Sigmoid colon (tissue), 7 donors: ENCODE data around the gene DCAF8L1. TPM values are rescaled to one million over a fixed set of nuclear protein-coding genes. Genes with fewer than 3 reads are reported as not detected.
"Not testable (repeated sequence)": the region's sequence is repeated elsewhere in the genome, so short reads cannot be mapped to it uniquely, and the experiment has no call there.

Experiments
- DNase-seq: peaks from one replicate; pipeline ENCODE4 v3.0.0-alpha.2; 2019
- H3K27ac ChIP-seq, 4 donors: fragments of 200-600 bp; sonication (generic); one replicate each; pipeline ENCODE4 v1.5.1; 2016 to 2019; ENCODE audit warnings: mild to moderate bottlenecking in 1 of 4
- H3K27me3 ChIP-seq, 3 donors: fragments of 200-600 bp; sonication (generic); one replicate each; pipeline ENCODE4 v1.5.1; 2019; ENCODE audit warnings: mild to moderate bottlenecking in 1 of 3
- H3K36me3 ChIP-seq, 4 donors: fragments of 200-600 bp; sonication (generic); one replicate each; pipeline ENCODE4 v1.5.1; 2016 to 2019
- H3K4me1 ChIP-seq, 4 donors: fragments of 200-600 bp; sonication (generic); one replicate each; pipeline ENCODE4 v1.5.1; 2017 to 2019
- H3K4me3 ChIP-seq, 4 donors: fragments of 200-600 bp; sonication (generic); one replicate each; pipeline ENCODE4 v1.5.1; 2017 to 2019; ENCODE audit warnings: mild to moderate bottlenecking in 2 of 4, moderate library complexity in 1 of 4
- H3K9me3 ChIP-seq, 4 donors: fragments of 200-600 bp in 3 of 4; sonication (generic) in 3 of 4; one replicate each; pipeline versions ENCODE4 v1.5.1 to v1.6.1; 2013 to 2019
- EP300 ChIP-seq, 4 donors: sonication (generic); formaldehyde crosslinking; IDR thresholded peaks; one replicate each; pipeline ENCODE4 v1.6.1; 2017; ENCODE audit warnings: antibody characterized with exemption in 4 of 4
- POLR2A ChIP-seq, 2 donors: fragments of 450-650 bp; IDR thresholded peaks; one replicate each; pipeline ENCODE4 v1.6.1; 2016; ENCODE audit warnings: antibody characterized with exemption in 2 of 2, mild to moderate bottlenecking in 2 of 2, moderate library complexity in 2 of 2
- POLR2AphosphoS5 ChIP-seq, 4 donors: sonication (generic); formaldehyde crosslinking; IDR thresholded peaks; one replicate each; pipeline ENCODE4 v1.6.1; 2017; ENCODE audit warnings: antibody characterized with exemption in 4 of 4
- WGBS, 2 donors: extraction: QIAGEN DNeasy Blood & Tissue Kit; methylation state at CpG; one replicate each; pipeline ENCODE4 v1.1.7; 2013; 5-methylcytosine and 5-hydroxymethylcytosine counted together
- intact Hi-C: fragments of 100-400 bp; cut with DNase I; formaldehyde crosslinking; loops from one replicate; pipeline ENCODE4 v1.15.1; 2023
- polyA plus RNA-seq, 3 donors: library from polyadenylated mRNA; stranded (reverse); fragments of 200-250 nt; gene quantifications; one replicate each; pipeline ENCODE4 v1.2.3, GENCODE V29; 2013
- total RNA-seq, 4 donors: library from RNA; depleted of rRNA; stranded (reverse); fragments of >200 nt; gene quantifications; one replicate each; pipeline ENCODE4 v1.1.0, GENCODE V29; 2016
- TF ChIP-seq, protein P1 (sequence below), 4 experiments: fragments of 450-650 bp in 3 of 4; fragments of 200-600 bp in 1 of 4; IDR thresholded peaks; one replicate each; pipeline ENCODE4 v1.5.1; 2016 to 2019; ENCODE audit warnings: antibody characterized with exemption in 4 of 4, mild to moderate bottlenecking in 3 of 4, moderate library complexity in 2 of 4
- donor health status: healthy with polysubstance abuse.
- donor health status: Bipolar disorder and iron deficiency.
- donor health status: healthy.

DCAF8L1 gene
- total and polyA plus RNA-seq, 7 donors: not detected

DNA sequence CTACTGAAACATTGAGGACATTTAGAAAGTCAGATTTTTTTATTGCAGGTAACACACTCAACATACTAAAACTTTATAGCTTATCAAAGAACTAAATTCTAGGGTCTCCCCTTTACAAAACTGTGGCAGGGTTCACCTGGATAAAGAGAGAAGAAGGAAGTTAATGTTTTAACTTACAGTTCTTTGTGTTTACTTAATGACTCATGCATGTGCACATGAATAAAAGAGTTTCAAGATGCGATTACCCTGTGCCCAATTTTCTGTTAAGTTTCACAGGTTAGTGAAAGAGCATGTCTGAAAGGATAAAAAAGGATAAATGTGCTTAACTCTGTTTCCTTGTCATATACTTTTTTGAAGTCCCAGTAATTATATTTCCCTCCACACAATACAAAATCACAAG lies 16.8 kb downstream of the DCAF8L1 start:
- Histone ChIP-seq H3K27ac (no peak overlapping the region), H3K36me3 (no peaks in the 10 kb centered on the region), H3K4me3 (no peak overlapping the region), H3K4me1 (no peaks in the 10 kb centered on the region), H3K27me3 (no peaks in the 10 kb centered on the region), H3K9me3 (no peaks in the 10 kb centered on the region)
- no peak for DNase-seq
- intact Hi-C loops: no loop called here
- TF ChIP-seq POLR2A (IDR thresholded peaks at IDR 0.05) (no peak), POLR2AphosphoS5 (IDR thresholded peaks at IDR 0.05) (no peak), EP300 (IDR thresholded peaks at IDR 0.05) (no peak)
- TF ChIP-seq, protein P1, sequence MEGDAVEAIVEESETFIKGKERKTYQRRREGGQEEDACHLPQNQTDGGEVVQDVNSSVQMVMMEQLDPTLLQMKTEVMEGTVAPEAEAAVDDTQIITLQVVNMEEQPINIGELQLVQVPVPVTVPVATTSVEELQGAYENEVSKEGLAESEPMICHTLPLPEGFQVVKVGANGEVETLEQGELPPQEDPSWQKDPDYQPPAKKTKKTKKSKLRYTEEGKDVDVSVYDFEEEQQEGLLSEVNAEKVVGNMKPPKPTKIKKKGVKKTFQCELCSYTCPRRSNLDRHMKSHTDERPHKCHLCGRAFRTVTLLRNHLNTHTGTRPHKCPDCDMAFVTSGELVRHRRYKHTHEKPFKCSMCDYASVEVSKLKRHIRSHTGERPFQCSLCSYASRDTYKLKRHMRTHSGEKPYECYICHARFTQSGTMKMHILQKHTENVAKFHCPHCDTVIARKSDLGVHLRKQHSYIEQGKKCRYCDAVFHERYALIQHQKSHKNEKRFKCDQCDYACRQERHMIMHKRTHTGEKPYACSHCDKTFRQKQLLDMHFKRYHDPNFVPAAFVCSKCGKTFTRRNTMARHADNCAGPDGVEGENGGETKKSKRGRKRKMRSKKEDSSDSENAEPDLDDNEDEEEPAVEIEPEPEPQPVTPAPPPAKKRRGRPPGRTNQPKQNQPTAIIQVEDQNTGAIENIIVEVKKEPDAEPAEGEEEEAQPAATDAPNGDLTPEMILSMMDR (IDR thresholded peaks at IDR 0.05): no peak
- WGBS, 2 donors: 8 to 37% methylated on average over 1 of the region's 1 CpG

DNA sequence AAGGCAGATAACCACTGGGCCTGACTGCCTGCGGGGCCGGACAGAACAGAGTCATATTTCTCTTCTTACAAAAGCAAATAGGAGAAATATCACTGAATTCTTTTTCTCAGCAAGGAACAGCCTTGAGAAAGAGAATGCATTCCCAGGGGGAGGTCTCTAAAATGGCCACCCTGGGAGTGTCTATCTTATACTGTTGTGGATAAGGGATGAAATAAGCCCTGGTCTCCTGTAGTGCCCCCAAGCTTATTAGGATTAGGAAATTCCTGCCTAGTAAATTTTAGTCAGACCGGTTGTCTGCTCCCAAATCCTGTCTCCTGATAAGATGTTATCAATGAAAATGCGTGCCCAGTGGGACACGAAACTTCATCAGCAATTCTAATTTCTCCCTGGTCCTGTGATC lies 20.8 kb downstream of the DCAF8L1 start:
- intact Hi-C loops, H3K36me3 ChIP-seq: not testable (repeated sequence)

DNA sequence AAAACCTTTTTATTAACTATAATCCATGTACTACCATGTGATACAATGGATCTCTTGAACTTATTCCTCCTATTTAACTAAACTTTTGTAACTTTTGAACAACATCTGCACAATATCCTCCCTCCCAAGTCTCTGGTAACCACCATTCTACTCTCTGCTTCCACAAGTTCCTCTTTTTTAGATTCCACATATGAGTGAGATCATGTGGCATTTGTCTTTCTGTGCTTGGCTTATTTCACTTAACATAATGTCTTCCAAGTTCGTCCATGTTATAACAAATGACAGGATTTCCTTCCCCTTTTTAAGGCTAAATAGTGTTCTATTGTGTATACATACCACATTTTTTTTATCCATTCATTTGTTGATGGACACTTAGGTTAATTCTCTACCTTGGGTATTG lies 28.1 kb downstream of the DCAF8L1 start:
- WGBS, 2 donors: 48 to 76% methylated on average over 1 of the region's 1 CpG
- Histone ChIP-seq H3K4me3 (no peak overlapping the region), H3K9me3 (no peaks in the 10 kb centered on the region), H3K36me3 (no peaks in the 10 kb centered on the region), H3K27ac (no peak overlapping the region), H3K27me3 (no peaks in the 10 kb centered on the region), H3K4me1 (no peaks in the 10 kb centered on the region)
- intact Hi-C loops: no loop called here
- no peak for DNase-seq
- TF ChIP-seq EP300 (IDR thresholded peaks at IDR 0.05) (no peak), POLR2A (IDR thresholded peaks at IDR 0.05) (no peak), POLR2AphosphoS5 (IDR thresholded peaks at IDR 0.05) (no peak)
- TF ChIP-seq, protein P1 (IDR thresholded peaks at IDR 0.05): no peak

More for the DNA sequence above, 20.8 kb downstream of the DCAF8L1 start:
- not testable (repeated sequence) for DNase-seq, H3K27me3 ChIP-seq, H3K27ac ChIP-seq, H3K9me3 ChIP-seq, H3K4me1 ChIP-seq, H3K4me3 ChIP-seq
- 94 to 97% methylated on average over 5 of the region's 5 CpGs for WGBS, 2 donors

DNA sequence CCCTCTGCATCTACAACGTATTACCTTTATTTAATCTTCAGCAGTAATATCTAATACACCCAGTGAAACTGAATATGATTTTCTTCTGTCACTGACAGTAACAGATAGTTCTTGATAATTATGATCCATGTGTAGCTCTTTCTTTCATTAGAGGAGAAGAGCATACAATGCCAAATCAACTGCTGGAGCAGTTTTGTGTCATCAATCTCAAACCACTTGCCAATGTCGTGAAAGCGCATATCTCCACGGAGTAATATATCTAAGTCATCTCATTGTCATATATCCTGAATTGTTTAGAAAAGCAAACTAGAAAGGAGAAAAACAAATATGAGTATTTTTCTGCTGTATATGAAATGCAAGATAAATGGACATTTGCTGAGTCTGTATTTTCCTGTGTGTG lies 47.9 kb downstream of the DCAF8L1 start:
- intact Hi-C loops: no loop called here
- Histone ChIP-seq H3K27ac (no peak overlapping the region), H3K4me3 (no peak overlapping the region), H3K27me3 (no peaks in the 10 kb centered on the region), H3K4me1 (no peaks in the 10 kb centered on the region), H3K9me3 (no peaks in the 10 kb centered on the region), H3K36me3 (no peaks in the 10 kb centered on the region)
- no peak for DNase-seq
- no peak for TF ChIP-seq EP300 (IDR thresholded peaks at IDR 0.05)
- TF ChIP-seq, protein P1 (IDR thresholded peaks at IDR 0.05): no peak
- no peak for TF ChIP-seq POLR2A (IDR thresholded peaks at IDR 0.05)
- WGBS, 2 donors: 84 to 91% methylated on average over 4 of the region's 4 CpGs

Other genes starting within 250 kb of the DCAF8L1 start
- not detected for gene MAGEB10, start 173.5 kb downstream of the DCAF8L1 start, total RNA-seq
- not detected for gene MAGEB10, start 173.5 kb downstream of the DCAF8L1 start, polyA plus RNA-seq